HL-60 (cell line): ENCODE measurements around the gene MAMDC2.

Experiments
- DNase-seq, 2 experiments: peaks; one replicate each; pipeline ENCODE4 v3.0.0-alpha.2; 2010 to 2020; ENCODE audit warnings: low read depth in 1 of 2, low spot score in 1 of 2
- H3K27ac ChIP-seq: fragments of 250-450 bp; sonication (Bioruptor Pico); replicated peaks from 2 replicates; pipeline ENCODE4 v1.5.1; 2020; ENCODE audit warnings: mild to moderate bottlenecking, moderate library complexity
- H3K27me3 ChIP-seq: fragments of 250-450 bp; sonication (Bioruptor Pico); 2 replicates; pipeline ENCODE4 v1.5.1; 2021; ENCODE audit warnings: mild to moderate bottlenecking, moderate library complexity; ENCODE audit not compliant: insufficient read depth, poor library complexity, severe bottlenecking
- H3K4me3 ChIP-seq: replicated peaks from 2 replicates; pipeline ENCODE4 v1.5.1; 2011; ENCODE audit warnings: mild to moderate bottlenecking, control low read depth, low read length; ENCODE audit not compliant: insufficient read depth
- CTCF ChIP-seq: IDR thresholded peaks from one replicate; pipeline ENCODE4 v1.5.1; 2011; ENCODE audit warnings: low read length, control low read depth, inconsistent platforms; ENCODE audit not compliant: insufficient read depth
- GABPA ChIP-seq: IDR thresholded peaks from 2 replicates; pipeline ENCODE4 v1.6.1; 2012; ENCODE audit warnings: low read depth
- POLR2AphosphoS5 ChIP-seq: IDR thresholded peaks from 2 replicates; pipeline ENCODE4 v1.6.1; 2012; ENCODE audit warnings: low read depth
- REST ChIP-seq: IDR thresholded peaks from 2 replicates; pipeline ENCODE4 v1.6.1; 2012; ENCODE audit warnings: low read depth; ENCODE audit not compliant: insufficient replicate concordance
- SPI1 ChIP-seq: IDR thresholded peaks from 2 replicates; pipeline ENCODE4 v1.6.1; 2012; ENCODE audit warnings: low read depth, mild to moderate bottlenecking, borderline replicate concordance

MAMDC2 gene

GRCh38 chr9:70012569-70012968 is 31.1 kb upstream of the MAMDC2 start:
- no peak for TF ChIP-seq POLR2AphosphoS5
- TF ChIP-seq GABPA, result no peak
- TF ChIP-seq REST, result no peak
- no peak for TF ChIP-seq SPI1
- TF ChIP-seq CTCF, result no peak
- no peak overlapping the region for H3K27ac ChIP-seq
- DNase-seq, result no peak
- peaks cover 3% of the 10 kb centered on the region for H3K27me3 ChIP-seq
- H3K4me3 ChIP-seq, result no peak overlapping the region

DNA sequence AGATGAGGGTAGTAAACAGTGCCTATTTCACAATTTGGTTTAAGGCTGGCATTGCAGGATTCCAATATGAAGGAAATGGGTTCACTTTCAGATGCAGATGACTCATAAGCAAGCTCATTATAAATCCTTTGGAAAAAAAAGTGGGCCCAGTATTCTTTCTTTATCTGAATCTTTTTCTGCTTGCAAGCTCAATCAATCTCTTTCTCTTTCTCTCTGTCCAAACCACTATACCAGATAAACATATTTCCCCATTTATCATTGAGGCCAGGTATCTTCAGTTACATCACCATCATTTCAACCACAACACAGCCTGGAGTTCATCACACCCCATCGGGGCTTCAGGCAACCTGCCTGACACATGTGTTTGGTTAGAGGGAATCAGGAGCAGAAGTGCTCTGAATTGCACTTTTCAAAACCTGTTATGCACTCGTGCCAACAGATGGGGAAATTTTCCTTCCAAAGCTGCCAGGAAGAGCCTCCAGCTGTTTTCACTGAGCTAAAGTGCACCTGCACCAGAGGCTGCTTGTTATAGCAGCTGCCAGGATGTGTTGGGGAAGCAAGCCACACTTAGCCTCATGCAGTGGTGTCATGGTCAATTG is 30.0 kb upstream of the MAMDC2 start:
- no peak for TF ChIP-seq SPI1
- TF ChIP-seq POLR2AphosphoS5, result no peak
- no peak for TF ChIP-seq CTCF
- no peak for TF ChIP-seq REST
- no peak for TF ChIP-seq GABPA
- Histone ChIP-seq H3K4me3 (no peak overlapping the region), H3K27me3 (peaks cover 3% of the 10 kb centered on the region), H3K27ac (no peak overlapping the region)
- DNase-seq, result no peak

GRCh38 chr9:70015099-70015498 is 28.5 kb upstream of the MAMDC2 start:
- DNase-seq, result no peak
- no peaks in the 10 kb centered on the region for H3K27me3 ChIP-seq
- no peak overlapping the region for H3K4me3 ChIP-seq
- no peak overlapping the region for H3K27ac ChIP-seq
- TF ChIP-seq GABPA, result no peak
- no peak for TF ChIP-seq SPI1
- no peak for TF ChIP-seq POLR2AphosphoS5
- TF ChIP-seq CTCF, result no peak
- TF ChIP-seq REST, result no peak
